Ecto neural progenitor cell (in vitro differentiated cells): ENCODE data around the gene SLX4IP.

ENCODE experiments used
- DNase-seq: peaks from one replicate; pipeline ENCODE4 v3.0.0-alpha.2; 2018; ENCODE audit warnings: low spot score

Gene SLX4IP

GRCh38 chr20:10651227-10651990 lies 216.3 kb downstream of the SLX4IP start:
- no peak for DNase-seq

GRCh38 chr20:10652185-10652584 lies 217.1 kb downstream of the SLX4IP start:
- no peak for DNase-seq

- DNase-seq = no peak
Observed at GRCh38 chr20:10652660-10653261, 217.7 kb downstream of the SLX4IP start.

- no peak for DNase-seq
Observed at GRCh38 chr20:10653599-10654249, 218.6 kb downstream of the SLX4IP start.

- no peak for DNase-seq
Observed at GRCh38 chr20:10654250-10654610, 219.1 kb downstream of the SLX4IP start.

- DNase-seq = no peak
Observed at GRCh38 chr20:10654630-10655029, 219.5 kb downstream of the SLX4IP start.

- DNase-seq = peak; percentile 79
Observed at GRCh38 chr20:10655720-10656669, 220.9 kb downstream of the SLX4IP start.

GRCh38 chr20:10657453-10657852 lies 222.3 kb downstream of the SLX4IP start:
- DNase-seq = no peak

- DNase-seq = no peak
Observed at GRCh38 chr20:10658051-10658823, 223.1 kb downstream of the SLX4IP start.

- DNase-seq = no peak
Observed at GRCh38 chr20:10658876-10659632, 223.9 kb downstream of the SLX4IP start.

GRCh38 chr20:10659651-10660601 lies 224.8 kb downstream of the SLX4IP start:
- no peak for DNase-seq

- no peak for DNase-seq
Observed at GRCh38 chr20:10660661-10661060, 225.6 kb downstream of the SLX4IP start.

GRCh38 chr20:10661261-10661660 lies 226.2 kb downstream of the SLX4IP start:
- no peak for DNase-seq

- DNase-seq = no peak
Observed at GRCh38 chr20:10662151-10662550, 227.0 kb downstream of the SLX4IP start.

- DNase-seq = no peak
Observed at GRCh38 chr20:10662661-10663458, 227.8 kb downstream of the SLX4IP start.

GRCh38 chr20:10663756-10664155 lies 228.7 kb downstream of the SLX4IP start:
- DNase-seq = no peak

GRCh38 chr20:10665027-10665561 lies 230.0 kb downstream of the SLX4IP start:
- DNase-seq = no peak

- DNase-seq = no peak
Observed at GRCh38 chr20:10665791-10666190, 230.7 kb downstream of the SLX4IP start.
